ENCODE measurements around the gene PRICKLE2.

DNA sequence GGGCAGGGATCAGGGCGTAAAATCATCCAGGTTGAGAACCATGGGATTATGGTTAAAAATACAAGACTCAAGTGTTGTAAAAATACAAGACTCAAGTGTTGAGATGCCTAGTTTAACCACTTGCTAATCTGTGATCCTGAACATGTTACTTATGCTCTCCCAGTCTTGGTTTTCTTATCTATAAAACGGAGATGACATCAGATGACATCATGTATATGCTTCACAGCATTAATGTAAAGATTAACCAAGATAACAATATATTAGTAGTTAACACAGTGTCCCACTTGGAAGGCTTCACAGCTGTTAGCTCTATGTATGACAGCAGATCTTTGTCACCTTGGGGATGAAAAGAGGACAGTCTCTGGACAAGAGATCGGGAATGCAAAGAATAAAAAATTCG, 96.2 kb downstream of the PRICKLE2 start:
- TF ChIP-seq, protein P1, sequence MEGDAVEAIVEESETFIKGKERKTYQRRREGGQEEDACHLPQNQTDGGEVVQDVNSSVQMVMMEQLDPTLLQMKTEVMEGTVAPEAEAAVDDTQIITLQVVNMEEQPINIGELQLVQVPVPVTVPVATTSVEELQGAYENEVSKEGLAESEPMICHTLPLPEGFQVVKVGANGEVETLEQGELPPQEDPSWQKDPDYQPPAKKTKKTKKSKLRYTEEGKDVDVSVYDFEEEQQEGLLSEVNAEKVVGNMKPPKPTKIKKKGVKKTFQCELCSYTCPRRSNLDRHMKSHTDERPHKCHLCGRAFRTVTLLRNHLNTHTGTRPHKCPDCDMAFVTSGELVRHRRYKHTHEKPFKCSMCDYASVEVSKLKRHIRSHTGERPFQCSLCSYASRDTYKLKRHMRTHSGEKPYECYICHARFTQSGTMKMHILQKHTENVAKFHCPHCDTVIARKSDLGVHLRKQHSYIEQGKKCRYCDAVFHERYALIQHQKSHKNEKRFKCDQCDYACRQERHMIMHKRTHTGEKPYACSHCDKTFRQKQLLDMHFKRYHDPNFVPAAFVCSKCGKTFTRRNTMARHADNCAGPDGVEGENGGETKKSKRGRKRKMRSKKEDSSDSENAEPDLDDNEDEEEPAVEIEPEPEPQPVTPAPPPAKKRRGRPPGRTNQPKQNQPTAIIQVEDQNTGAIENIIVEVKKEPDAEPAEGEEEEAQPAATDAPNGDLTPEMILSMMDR (IDR thresholded peaks at IDR 0.05), result no peak
- no peak for TF ChIP-seq POLR2A (IDR thresholded peaks at IDR 0.05)

Data from right lobe of liver (tissue), 4 donors.